Measurements from ENCODE around the gene LRRC4C. TPM values are rescaled to one million over a fixed set of nuclear protein-coding genes. Genes with fewer than 3 reads are reported as not detected.

The LRRC4C gene
- total RNA-seq, 2 experiments from 2014 or later: not detected

- POLR2A ChIA-PET: no interaction called here
- H3K4me3 ChIP-seq (ENCODE audit: low read length): no peak overlapping the region
Observed at GRCh38 chr11:40291329-40291728, 1168.1 kb downstream of the LRRC4C start.

GRCh38 chr11:40290171-40290631 is 1169.3 kb downstream of the LRRC4C start:
- H3K27ac Mint-ChIP-seq: no peak overlapping the region
- Histone ChIP-seq H3K27me3 (ENCODE audit: control insufficient read depth in 1 of 2, insufficient read depth in 2 of 2, low read length in 2 of 2) (peaks cover 12 to 13% of the 10 kb centered on the region in 2 experiments), H3K27ac (ENCODE audit: low read depth in 1 of 2, low read length in 2 of 2) (no peak overlapping the region), H3K4me1 (ENCODE audit: insufficient read depth, low read length) (no peaks in the 10 kb centered on the region), H3K4me3 (ENCODE audit: low read length) (no peak overlapping the region), H3K36me3 (ENCODE audit: insufficient read depth, low read length) (no peaks in the 10 kb centered on the region), H3K9me3 (ENCODE audit: control insufficient read depth in 1 of 2, insufficient read depth in 1 of 2, low read length in 2 of 2) (peaks cover 0 to 15% of the 10 kb centered on the region in 2 experiments)
- DNase-seq: no peak
- no peak for TF ChIP-seq CTCF (IDR thresholded peaks at IDR 0.05)
- H3K4me1 Mint-ChIP-seq (ENCODE audit: low read depth): peaks cover 5% of the 10 kb centered on the region
- CTCF ChIA-PET: no interaction called here
- intact Hi-C loops (cut with DNase I, micrococcal nuclease): no loop called here
- no peak overlapping the region for H3K4me3 Mint-ChIP-seq
- peaks cover 25% of the 10 kb centered on the region for H3K27me3 Mint-ChIP-seq
- ATAC-seq (ENCODE audit: poor library complexity): no peak
- H3K36me3 Mint-ChIP-seq (ENCODE audit: low read depth): no peaks in the 10 kb centered on the region
- POLR2A ChIA-PET: no interaction called here
- no peaks in the 10 kb centered on the region for H3K9me3 Mint-ChIP-seq

More at GRCh38 chr11:40291329-40291728, 1168.1 kb downstream of the LRRC4C start:
- H3K9me3 ChIP-seq (ENCODE audit: control insufficient read depth in 1 of 2, insufficient read depth in 1 of 2, low read length in 2 of 2): peaks cover 0 to 15% of the 10 kb centered on the region in 2 experiments
- H3K27me3 ChIP-seq (ENCODE audit: control insufficient read depth in 1 of 2, insufficient read depth in 2 of 2, low read length in 2 of 2): peaks cover 12 to 13% of the 10 kb centered on the region in 2 experiments
- peaks cover 5% of the 10 kb centered on the region for H3K4me1 Mint-ChIP-seq (ENCODE audit: low read depth)
- DNase-seq (no peak), ATAC-seq (ENCODE audit: poor library complexity) (no peak)
- no peak overlapping the region for H3K27ac ChIP-seq (ENCODE audit: low read depth in 1 of 2, low read length in 2 of 2)
- no peak overlapping the region for H3K4me3 Mint-ChIP-seq
- no peak overlapping the region for H3K27ac Mint-ChIP-seq
- CTCF ChIA-PET: no interaction called here
- no peaks in the 10 kb centered on the region for H3K4me1 ChIP-seq (ENCODE audit: insufficient read depth, low read length)
- no peaks in the 10 kb centered on the region for H3K36me3 Mint-ChIP-seq (ENCODE audit: low read depth)
- intact Hi-C loops (cut with DNase I, micrococcal nuclease): no loop called here
- H3K27me3 Mint-ChIP-seq: peaks cover 30% of the 10 kb centered on the region
- no peaks in the 10 kb centered on the region for H3K36me3 ChIP-seq (ENCODE audit: insufficient read depth, low read length)
- TF ChIP-seq CTCF (IDR thresholded peaks at IDR 0.05): no peak
- H3K9me3 Mint-ChIP-seq: no peaks in the 10 kb centered on the region

GRCh38 chr11:40289370-40289769 is 1170.1 kb downstream of the LRRC4C start:
- no peak for ATAC-seq (ENCODE audit: poor library complexity)
- Histone ChIP-seq H3K9me3 (ENCODE audit: control insufficient read depth in 1 of 2, insufficient read depth in 1 of 2, low read length in 2 of 2) (peaks cover 0 to 13% of the 10 kb centered on the region in 2 experiments), H3K4me1 (ENCODE audit: insufficient read depth, low read length) (no peaks in the 10 kb centered on the region), H3K4me3 (ENCODE audit: low read length) (no peak overlapping the region), H3K27ac (ENCODE audit: low read depth in 1 of 2, low read length in 2 of 2) (no peak overlapping the region), H3K27me3 (ENCODE audit: control insufficient read depth in 1 of 2, insufficient read depth in 2 of 2, low read length in 2 of 2) (peaks cover 12 to 13% of the 10 kb centered on the region in 2 experiments), H3K36me3 (ENCODE audit: insufficient read depth, low read length) (no peaks in the 10 kb centered on the region)
- peaks cover 5% of the 10 kb centered on the region for H3K4me1 Mint-ChIP-seq (ENCODE audit: low read depth)
- TF ChIP-seq CTCF (IDR thresholded peaks at IDR 0.05): no peak
- no peaks in the 10 kb centered on the region for H3K9me3 Mint-ChIP-seq
- H3K4me3 Mint-ChIP-seq: no peak overlapping the region
- H3K27ac Mint-ChIP-seq: no peak overlapping the region
- POLR2A ChIA-PET: no interaction called here
- H3K27me3 Mint-ChIP-seq: peaks cover 25% of the 10 kb centered on the region
- H3K36me3 Mint-ChIP-seq (ENCODE audit: low read depth): no peaks in the 10 kb centered on the region
- no peak for DNase-seq
- intact Hi-C loops (cut with DNase I, micrococcal nuclease): no loop called here
- CTCF ChIA-PET: no interaction called here

Data from CD4-positive, alpha-beta T cell (primary cell).